ENCODE data around the gene RNH1.
"Not testable (repeated sequence)": the region's sequence is repeated elsewhere in the genome, so short reads cannot be mapped to it uniquely, and the experiment has no call there.

Gene RNH1

GRCh38 chr11:477052-477715, 29.9 kb downstream of the RNH1 start:
- no peak for DNase-seq (ENCODE audit: extremely low read depth in 1 of 2, low read depth in 1 of 2)

- DNase-seq (ENCODE audit: extremely low read depth in 1 of 2, low read depth in 1 of 2) = no peak
These were observed 30.6 kb downstream of the RNH1 start for GRCh38 chr11:476416-476815.

- DNase-seq (ENCODE audit: extremely low read depth in 1 of 2, low read depth in 1 of 2) = no peak
These were observed 31.1 kb downstream of the RNH1 start for GRCh38 chr11:475941-476340.

GRCh38 chr11:474914-475506, 32.0 kb downstream of the RNH1 start:
- no peak for DNase-seq (ENCODE audit: extremely low read depth in 1 of 2, low read depth in 1 of 2)

- no peak for DNase-seq (ENCODE audit: extremely low read depth in 1 of 2, low read depth in 1 of 2)
These were observed 32.9 kb downstream of the RNH1 start for GRCh38 chr11:473962-474785.

- no peak for DNase-seq (ENCODE audit: extremely low read depth in 1 of 2, low read depth in 1 of 2)
These were observed 33.6 kb downstream of the RNH1 start for GRCh38 chr11:473415-473814.

GRCh38 chr11:472816-473215, 34.2 kb downstream of the RNH1 start:
- DNase-seq (ENCODE audit: extremely low read depth in 1 of 2, low read depth in 1 of 2) = no peak

GRCh38 chr11:472272-472671, 34.8 kb downstream of the RNH1 start:
- DNase-seq (ENCODE audit: extremely low read depth in 1 of 2, low read depth in 1 of 2) = no peak

GRCh38 chr11:471468-472145, 35.4 kb downstream of the RNH1 start:
- no peak for DNase-seq (ENCODE audit: extremely low read depth in 1 of 2, low read depth in 1 of 2)

GRCh38 chr11:469684-470560, 37.1 kb downstream of the RNH1 start:
- no peak for DNase-seq (ENCODE audit: extremely low read depth in 1 of 2, low read depth in 1 of 2)

- not testable (repeated sequence) for DNase-seq (ENCODE audit: extremely low read depth in 1 of 2, low read depth in 1 of 2)
These were observed 37.9 kb downstream of the RNH1 start for GRCh38 chr11:469026-469683.

GRCh38 chr11:468493-468892, 38.5 kb downstream of the RNH1 start:
- no peak for DNase-seq (ENCODE audit: extremely low read depth in 1 of 2, low read depth in 1 of 2)

GRCh38 chr11:468036-468435, 39.0 kb downstream of the RNH1 start:
- DNase-seq (ENCODE audit: extremely low read depth in 1 of 2, low read depth in 1 of 2) = no peak

- no peak for DNase-seq (ENCODE audit: extremely low read depth in 1 of 2, low read depth in 1 of 2)
These were observed 41.0 kb downstream of the RNH1 start for GRCh38 chr11:465896-466530.

GRCh38 chr11:464316-464715, 42.7 kb downstream of the RNH1 start:
- DNase-seq (ENCODE audit: extremely low read depth in 1 of 2, low read depth in 1 of 2) = no peak

GRCh38 chr11:462107-462890, 44.7 kb downstream of the RNH1 start:
- no peak for DNase-seq (ENCODE audit: extremely low read depth in 1 of 2, low read depth in 1 of 2)

GRCh38 chr11:461626-462025, 45.4 kb downstream of the RNH1 start:
- no peak for DNase-seq (ENCODE audit: extremely low read depth in 1 of 2, low read depth in 1 of 2)

GRCh38 chr11:460331-461199, 46.5 kb downstream of the RNH1 start:
- DNase-seq (ENCODE audit: extremely low read depth in 1 of 2, low read depth in 1 of 2) = no peak
